Measurements from ENCODE around the gene DPF3.
A peak's percentile ranks its signal among the peaks of the same experiment; 100 is the strongest.

The DPF3 gene

GRCh38 chr14:72906316-72906715 lies 12.4 kb upstream of the DPF3 start:
- Histone ChIP-seq H3K79me2 (ENCODE audit: control insufficient read depth, low read length) (no peaks in the 10 kb centered on the region), H4K20me1 (ENCODE audit: control insufficient read depth, insufficient read depth, low read depth, low read length) (no peaks in the 10 kb centered on the region), H3K27ac (ENCODE audit: low read depth, low read length) (no peak overlapping the region), H3F3A (ENCODE audit: control insufficient read depth, insufficient read depth) (no peaks in the 10 kb centered on the region), H3K4me3 (ENCODE audit: low read length) (no peak overlapping the region), H3K4me2 (ENCODE audit: low read length) (no peak overlapping the region), H3K9me3 (ENCODE audit: control insufficient read depth, insufficient read depth, low read length) (no peaks in the 10 kb centered on the region), H3K4me1 (ENCODE audit: control insufficient read depth, low read length) (no peaks in the 10 kb centered on the region), H3K27me3 (ENCODE audit: control insufficient read depth, low read length) (peaks cover 23% of the 10 kb centered on the region), H3K9me2 (replicated peaks; ENCODE audit: control insufficient read depth, low read length) (no peaks in the 10 kb centered on the region), H3K36me3 (ENCODE audit: control insufficient read depth, low read length) (no peaks in the 10 kb centered on the region)
- TF ChIP-seq EZH2phosphoT487 (IDR thresholded peaks at IDR 0.05; ENCODE audit: borderline replicate concordance, low read length) (no peak), CTCF (IDR thresholded peaks at IDR 0.05; ENCODE audit: low read depth, low read length, poor library complexity, severe bottlenecking) (no peak)

- Histone ChIP-seq H3F3A (ENCODE audit: control insufficient read depth, insufficient read depth) (no peaks in the 10 kb centered on the region), H3K9me3 (ENCODE audit: control insufficient read depth, insufficient read depth, low read length) (no peaks in the 10 kb centered on the region), H3K79me2 (ENCODE audit: control insufficient read depth, low read length) (no peaks in the 10 kb centered on the region), H3K27me3 (ENCODE audit: control insufficient read depth, low read length) (peaks cover 21% of the 10 kb centered on the region), H4K20me1 (ENCODE audit: control insufficient read depth, insufficient read depth, low read depth, low read length) (no peaks in the 10 kb centered on the region), H3K36me3 (ENCODE audit: control insufficient read depth, low read length) (no peaks in the 10 kb centered on the region), H3K27ac (ENCODE audit: low read depth, low read length) (no peak overlapping the region), H3K4me1 (ENCODE audit: control insufficient read depth, low read length) (no peaks in the 10 kb centered on the region), H3K4me3 (ENCODE audit: low read length) (no peak overlapping the region), H3K9me2 (replicated peaks; ENCODE audit: control insufficient read depth, low read length) (no peaks in the 10 kb centered on the region), H3K4me2 (ENCODE audit: low read length) (no peak overlapping the region)
- TF ChIP-seq EZH2phosphoT487 (IDR thresholded peaks at IDR 0.05; ENCODE audit: borderline replicate concordance, low read length): no peak
- TF ChIP-seq CTCF (IDR thresholded peaks at IDR 0.05; ENCODE audit: low read depth, low read length, poor library complexity, severe bottlenecking): peak; percentile 94
These were observed 11.1 kb upstream of the DPF3 start for GRCh38 chr14:72904840-72905561.

GRCh38 chr14:72904218-72904617 lies 10.3 kb upstream of the DPF3 start:
- H3K4me3 ChIP-seq (ENCODE audit: low read length): no peak overlapping the region
- no peaks in the 10 kb centered on the region for H3F3A ChIP-seq (ENCODE audit: control insufficient read depth, insufficient read depth)
- no peaks in the 10 kb centered on the region for H3K4me1 ChIP-seq (ENCODE audit: control insufficient read depth, low read length)
- H3K9me2 ChIP-seq (replicated peaks; ENCODE audit: control insufficient read depth, low read length): no peaks in the 10 kb centered on the region
- H3K27me3 ChIP-seq (ENCODE audit: control insufficient read depth, low read length): peaks cover 18% of the 10 kb centered on the region
- no peaks in the 10 kb centered on the region for H3K36me3 ChIP-seq (ENCODE audit: control insufficient read depth, low read length)
- no peaks in the 10 kb centered on the region for H3K79me2 ChIP-seq (ENCODE audit: control insufficient read depth, low read length)
- no peak for TF ChIP-seq EZH2phosphoT487 (IDR thresholded peaks at IDR 0.05; ENCODE audit: borderline replicate concordance, low read length)
- TF ChIP-seq CTCF (IDR thresholded peaks at IDR 0.05; ENCODE audit: low read depth, low read length, poor library complexity, severe bottlenecking): no peak
- no peak overlapping the region for H3K27ac ChIP-seq (ENCODE audit: low read depth, low read length)
- no peaks in the 10 kb centered on the region for H3K9me3 ChIP-seq (ENCODE audit: control insufficient read depth, insufficient read depth, low read length)
- no peak overlapping the region for H3K4me2 ChIP-seq (ENCODE audit: low read length)
- no peaks in the 10 kb centered on the region for H4K20me1 ChIP-seq (ENCODE audit: control insufficient read depth, insufficient read depth, low read depth, low read length)
